Measurements from ENCODE around the gene CFAP45. TPM values are rescaled to one million over a fixed set of nuclear protein-coding genes. Genes with fewer than 3 reads are reported as not detected.

The CFAP45 gene
- total RNA-seq, 1 donor from 2014 or later = 2.8 TPM

DNA sequence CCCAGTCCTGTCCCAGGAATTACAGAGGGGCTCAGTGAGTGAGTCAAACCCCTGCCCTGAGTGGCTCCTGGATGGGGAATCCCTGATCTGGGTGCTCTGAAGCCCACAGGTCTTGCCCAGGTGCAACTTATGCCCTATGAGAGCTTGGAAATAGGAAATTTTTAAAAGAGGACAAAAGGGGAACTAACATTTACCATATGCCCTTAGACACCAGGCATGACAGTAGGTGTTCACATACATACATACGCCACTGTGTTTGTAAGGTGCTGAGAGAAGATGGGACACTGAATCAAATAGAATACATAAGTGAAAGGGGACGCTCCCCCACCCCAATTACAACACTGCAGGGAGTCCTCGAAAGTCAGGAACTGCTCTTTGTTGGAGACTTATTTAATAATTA lies 1.4 kb downstream of the CFAP45 start:
- TF ChIP-seq, protein P1, sequence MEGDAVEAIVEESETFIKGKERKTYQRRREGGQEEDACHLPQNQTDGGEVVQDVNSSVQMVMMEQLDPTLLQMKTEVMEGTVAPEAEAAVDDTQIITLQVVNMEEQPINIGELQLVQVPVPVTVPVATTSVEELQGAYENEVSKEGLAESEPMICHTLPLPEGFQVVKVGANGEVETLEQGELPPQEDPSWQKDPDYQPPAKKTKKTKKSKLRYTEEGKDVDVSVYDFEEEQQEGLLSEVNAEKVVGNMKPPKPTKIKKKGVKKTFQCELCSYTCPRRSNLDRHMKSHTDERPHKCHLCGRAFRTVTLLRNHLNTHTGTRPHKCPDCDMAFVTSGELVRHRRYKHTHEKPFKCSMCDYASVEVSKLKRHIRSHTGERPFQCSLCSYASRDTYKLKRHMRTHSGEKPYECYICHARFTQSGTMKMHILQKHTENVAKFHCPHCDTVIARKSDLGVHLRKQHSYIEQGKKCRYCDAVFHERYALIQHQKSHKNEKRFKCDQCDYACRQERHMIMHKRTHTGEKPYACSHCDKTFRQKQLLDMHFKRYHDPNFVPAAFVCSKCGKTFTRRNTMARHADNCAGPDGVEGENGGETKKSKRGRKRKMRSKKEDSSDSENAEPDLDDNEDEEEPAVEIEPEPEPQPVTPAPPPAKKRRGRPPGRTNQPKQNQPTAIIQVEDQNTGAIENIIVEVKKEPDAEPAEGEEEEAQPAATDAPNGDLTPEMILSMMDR (conservative IDR thresholded peaks at IDR 0.05) = no peak
- Mint-ChIP-seq H3K36me3 (peaks cover 3% of the 10 kb centered on the region), H3K27ac (no peak overlapping the region), H3K9me3 (peaks cover 4% of the 10 kb centered on the region), H3K4me1 (ENCODE audit: unreplicated experiment) (peaks cover 35% of the 10 kb centered on the region), H3K4me3 (no peak overlapping the region), H3K27me3 (no peaks in the 10 kb centered on the region)
- DNase-seq (ENCODE audit: extremely low spot score, unreplicated experiment) = no peak

DNA sequence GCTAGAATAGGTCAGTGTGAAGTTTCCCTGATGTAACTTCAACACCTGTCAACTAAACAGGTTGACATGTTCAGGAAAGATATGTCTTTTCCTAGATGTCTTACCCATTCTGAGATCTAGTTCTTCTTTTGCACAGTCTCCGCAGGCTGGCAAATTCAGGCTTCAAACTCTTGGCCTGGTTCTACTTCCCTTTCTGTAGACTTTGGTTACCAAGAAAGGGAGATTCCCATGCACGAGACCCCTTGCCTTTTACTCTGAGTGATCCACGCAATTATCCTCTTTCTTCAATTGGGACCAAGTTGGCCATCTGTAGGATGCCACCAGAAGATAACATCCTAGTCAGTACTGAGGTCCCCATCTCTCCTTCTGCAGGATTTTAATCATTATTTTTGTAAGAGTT lies 2.0 kb downstream of the CFAP45 start:
- Mint-ChIP-seq H3K27me3 (no peaks in the 10 kb centered on the region), H3K4me3 (no peak overlapping the region), H3K9me3 (peaks cover 4% of the 10 kb centered on the region), H3K36me3 (peaks cover 3% of the 10 kb centered on the region), H3K4me1 (ENCODE audit: unreplicated experiment) (peaks cover 38% of the 10 kb centered on the region), H3K27ac (no peak overlapping the region)
- no peak for DNase-seq (ENCODE audit: extremely low spot score, unreplicated experiment)
- TF ChIP-seq, protein P1 (conservative IDR thresholded peaks at IDR 0.05) = no peak

DNA sequence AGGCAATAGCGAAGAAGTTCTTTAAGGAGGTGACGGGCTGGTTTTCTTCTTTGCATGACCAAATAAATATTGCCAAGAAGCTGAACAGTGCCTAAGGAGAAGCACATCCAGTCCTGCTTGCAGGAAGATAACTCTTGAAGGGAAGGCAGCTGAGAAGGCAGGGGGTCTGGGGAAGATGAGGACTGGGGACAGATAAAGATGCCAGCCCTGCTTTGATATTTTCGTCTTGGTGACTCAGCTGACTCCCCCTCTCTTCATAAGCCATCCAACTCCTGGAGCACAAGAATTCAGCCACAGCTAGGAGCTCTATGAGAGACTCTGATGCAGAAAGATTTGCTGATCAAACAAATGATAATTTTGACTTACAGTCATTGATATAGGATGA lies 3.4 kb downstream of the CFAP45 start:
- no peak overlapping the region for H3K27ac Mint-ChIP-seq
- H3K4me3 Mint-ChIP-seq = peak overlapping the region; percentile 71

DNA sequence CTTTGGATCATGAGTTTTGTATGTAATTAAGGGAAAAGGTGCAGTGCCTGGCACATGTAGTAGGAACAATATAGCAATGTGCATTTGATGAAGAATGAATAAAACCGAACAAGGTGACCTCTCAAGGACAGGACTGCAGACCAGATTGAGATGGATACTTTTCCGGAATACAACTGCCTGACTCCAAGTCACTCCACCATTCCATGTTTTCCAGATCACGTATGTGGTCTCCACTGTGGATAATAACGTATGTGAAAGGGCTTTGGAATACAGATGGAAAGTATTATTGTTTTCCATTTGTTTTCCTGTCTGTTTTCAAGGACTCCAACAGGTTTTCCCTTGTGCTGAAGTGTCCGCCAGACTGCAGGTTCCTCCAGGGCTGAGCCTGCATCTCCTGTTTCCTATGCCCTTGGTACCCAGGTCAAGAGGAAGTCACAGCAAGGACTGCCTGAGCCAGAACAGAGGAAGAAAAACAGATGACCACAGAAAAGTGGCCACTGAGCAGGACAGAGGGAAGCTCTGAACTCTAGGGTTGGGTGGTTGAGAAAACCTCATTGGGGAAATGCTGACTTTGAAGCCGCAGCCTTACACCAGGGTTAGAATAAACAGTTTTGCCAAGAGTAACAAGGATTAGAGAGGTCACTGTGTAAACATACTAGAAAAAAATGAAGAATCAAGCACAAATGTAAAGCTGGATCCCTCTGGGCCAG lies 4.0 kb downstream of the CFAP45 start:
- H3K27ac Mint-ChIP-seq = peak overlapping the region; percentile 37
- H3K36me3 Mint-ChIP-seq = peaks cover 3% of the 10 kb centered on the region
- H3K4me3 Mint-ChIP-seq = peak overlapping the region; percentile 71
- DNase-seq (ENCODE audit: extremely low spot score, unreplicated experiment) = no peak
- H3K4me1 Mint-ChIP-seq (ENCODE audit: unreplicated experiment) = peaks cover 40% of the 10 kb centered on the region
- H3K9me3 Mint-ChIP-seq = peaks cover 4% of the 10 kb centered on the region
- TF ChIP-seq, protein P1 (conservative IDR thresholded peaks at IDR 0.05) = no peak
- H3K27me3 Mint-ChIP-seq = peaks cover 4% of the 10 kb centered on the region

More for the DNA sequence above, 3.4 kb downstream of the CFAP45 start:
- Mint-ChIP-seq H3K9me3 (peaks cover 4% of the 10 kb centered on the region), H3K27me3 (peaks cover 3% of the 10 kb centered on the region), H3K36me3 (peaks cover 3% of the 10 kb centered on the region), H3K4me1 (ENCODE audit: unreplicated experiment) (peaks cover 41% of the 10 kb centered on the region)
- TF ChIP-seq, protein P1 (conservative IDR thresholded peaks at IDR 0.05) = no peak
- DNase-seq (ENCODE audit: extremely low spot score, unreplicated experiment) = no peak

DNA sequence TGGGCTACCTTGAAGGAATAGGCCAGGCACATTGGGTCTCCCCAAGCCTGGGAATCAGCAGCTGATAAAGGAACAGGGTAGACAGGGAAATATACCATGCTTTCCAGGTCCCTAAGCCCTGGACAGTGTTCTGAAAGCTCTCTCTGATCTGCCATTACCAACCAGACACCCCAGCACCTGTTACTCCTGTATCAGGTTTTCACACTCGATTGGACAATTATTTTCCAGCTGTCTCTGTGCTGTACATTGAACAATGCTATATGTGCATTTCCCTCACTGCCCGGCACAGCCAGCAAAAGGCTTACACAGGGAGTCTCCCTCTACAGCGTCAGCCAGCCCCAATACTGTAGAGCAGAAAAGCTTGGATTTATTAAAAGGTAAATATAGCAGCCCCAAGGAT lies 4.7 kb downstream of the CFAP45 start:
- Mint-ChIP-seq H3K4me1 (ENCODE audit: unreplicated experiment) (peaks cover 33% of the 10 kb centered on the region), H3K9me3 (peaks cover 4% of the 10 kb centered on the region), H3K27ac (no peak overlapping the region), H3K4me3 (no peak overlapping the region), H3K36me3 (peaks cover 3% of the 10 kb centered on the region), H3K27me3 (peaks cover 4% of the 10 kb centered on the region)
- DNase-seq (ENCODE audit: extremely low spot score, unreplicated experiment) = no peak
- TF ChIP-seq, protein P1 (conservative IDR thresholded peaks at IDR 0.05) = no peak
